NCI-H226 (cell line): Measurements from ENCODE around the gene KIF21B.
A peak's percentile ranks its signal among the peaks of the same experiment; 100 is the strongest.

ENCODE experiments used
- DNase-seq: peaks from one replicate; pipeline ENCODE4 v3.0.0-alpha.2; 2015

Gene KIF21B, protein sequence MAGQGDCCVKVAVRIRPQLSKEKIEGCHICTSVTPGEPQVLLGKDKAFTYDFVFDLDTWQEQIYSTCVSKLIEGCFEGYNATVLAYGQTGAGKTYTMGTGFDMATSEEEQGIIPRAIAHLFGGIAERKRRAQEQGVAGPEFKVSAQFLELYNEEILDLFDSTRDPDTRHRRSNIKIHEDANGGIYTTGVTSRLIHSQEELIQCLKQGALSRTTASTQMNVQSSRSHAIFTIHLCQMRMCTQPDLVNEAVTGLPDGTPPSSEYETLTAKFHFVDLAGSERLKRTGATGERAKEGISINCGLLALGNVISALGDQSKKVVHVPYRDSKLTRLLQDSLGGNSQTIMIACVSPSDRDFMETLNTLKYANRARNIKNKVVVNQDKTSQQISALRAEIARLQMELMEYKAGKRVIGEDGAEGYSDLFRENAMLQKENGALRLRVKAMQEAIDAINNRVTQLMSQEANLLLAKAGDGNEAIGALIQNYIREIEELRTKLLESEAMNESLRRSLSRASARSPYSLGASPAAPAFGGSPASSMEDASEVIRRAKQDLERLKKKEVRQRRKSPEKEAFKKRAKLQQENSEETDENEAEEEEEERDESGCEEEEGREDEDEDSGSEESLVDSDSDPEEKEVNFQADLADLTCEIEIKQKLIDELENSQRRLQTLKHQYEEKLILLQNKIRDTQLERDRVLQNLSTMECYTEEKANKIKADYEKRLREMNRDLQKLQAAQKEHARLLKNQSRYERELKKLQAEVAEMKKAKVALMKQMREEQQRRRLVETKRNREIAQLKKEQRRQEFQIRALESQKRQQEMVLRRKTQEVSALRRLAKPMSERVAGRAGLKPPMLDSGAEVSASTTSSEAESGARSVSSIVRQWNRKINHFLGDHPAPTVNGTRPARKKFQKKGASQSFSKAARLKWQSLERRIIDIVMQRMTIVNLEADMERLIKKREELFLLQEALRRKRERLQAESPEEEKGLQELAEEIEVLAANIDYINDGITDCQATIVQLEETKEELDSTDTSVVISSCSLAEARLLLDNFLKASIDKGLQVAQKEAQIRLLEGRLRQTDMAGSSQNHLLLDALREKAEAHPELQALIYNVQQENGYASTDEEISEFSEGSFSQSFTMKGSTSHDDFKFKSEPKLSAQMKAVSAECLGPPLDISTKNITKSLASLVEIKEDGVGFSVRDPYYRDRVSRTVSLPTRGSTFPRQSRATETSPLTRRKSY (N-terminal part only)

DNA sequence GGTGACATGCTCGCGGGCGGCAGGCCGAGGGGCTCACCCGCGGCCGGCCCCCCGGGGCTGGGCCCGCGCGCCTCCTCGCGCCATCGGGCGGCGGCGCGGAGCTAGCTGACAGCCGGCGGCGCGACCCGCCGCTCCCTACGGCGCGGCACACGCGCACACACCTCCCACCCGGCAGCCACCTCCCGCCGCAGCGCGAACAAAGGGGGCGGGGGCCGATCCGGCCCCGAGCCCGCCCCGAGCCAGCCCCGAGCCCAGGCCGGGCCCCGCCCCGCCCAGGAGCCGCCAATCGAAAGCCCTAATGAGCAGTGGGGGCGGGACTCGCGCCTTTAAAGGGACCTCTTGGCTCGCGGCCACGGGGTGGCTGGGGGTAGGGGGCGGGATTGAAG is at the start of gene KIF21B:
Gene KIF21B, minus strand, starts transcription at position 198 of the 386 bp plus-strand sequence. CDS start 331 bp downstream, outside the sequence.
- DNase-seq, result peak; percentile 61

DNA sequence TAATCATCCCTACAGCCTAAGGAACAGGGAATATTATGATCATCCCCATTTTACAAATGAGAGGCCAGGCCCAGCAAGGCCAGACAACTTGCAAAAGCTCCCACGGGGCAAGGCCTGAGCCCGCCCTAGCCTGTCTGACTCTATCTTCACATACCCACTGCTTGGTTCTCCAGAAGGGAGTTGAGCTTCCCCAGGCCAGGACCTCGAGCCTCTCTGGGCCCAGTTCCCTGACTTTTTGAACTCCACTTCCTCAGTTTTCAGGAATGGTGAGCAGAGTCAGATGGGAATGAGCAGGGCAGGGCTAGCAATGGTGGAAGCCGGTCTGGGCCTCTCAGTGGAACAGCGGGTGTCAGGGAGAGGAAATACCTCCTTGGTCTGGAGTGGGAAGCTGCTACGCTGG is 49.4 kb upstream of the KIF21B start:
- DNase-seq, result no peak

- no peak for DNase-seq
Observed at GRCh38 chr1:201072149-201072548, 48.6 kb upstream of the KIF21B start.

GRCh38 chr1:201069636-201070035 is 46.1 kb upstream of the KIF21B start:
- DNase-seq, result no peak

DNA sequence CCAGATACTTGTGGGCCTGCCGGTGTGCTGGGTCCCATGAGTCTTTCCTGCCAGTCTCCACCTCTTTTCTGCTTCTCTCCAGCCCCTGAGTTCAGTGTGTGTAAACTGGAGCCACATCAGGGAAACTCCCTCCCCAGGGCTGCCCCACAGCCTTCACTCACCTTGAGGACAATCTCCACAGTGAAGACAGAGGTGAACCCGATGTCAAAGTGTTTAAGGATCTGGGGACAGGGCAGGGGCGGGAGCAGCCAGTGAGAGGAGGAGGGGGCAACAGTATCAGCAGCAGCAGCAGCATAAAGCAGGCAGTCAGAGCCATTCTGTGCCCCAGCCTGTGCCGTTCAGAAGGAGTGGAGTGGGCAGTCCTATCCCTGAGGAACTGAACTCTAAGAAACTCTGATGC is 45.5 kb upstream of the KIF21B start:
- no peak for DNase-seq

GRCh38 chr1:201066986-201067385 is 43.5 kb upstream of the KIF21B start:
- no peak for DNase-seq

DNA sequence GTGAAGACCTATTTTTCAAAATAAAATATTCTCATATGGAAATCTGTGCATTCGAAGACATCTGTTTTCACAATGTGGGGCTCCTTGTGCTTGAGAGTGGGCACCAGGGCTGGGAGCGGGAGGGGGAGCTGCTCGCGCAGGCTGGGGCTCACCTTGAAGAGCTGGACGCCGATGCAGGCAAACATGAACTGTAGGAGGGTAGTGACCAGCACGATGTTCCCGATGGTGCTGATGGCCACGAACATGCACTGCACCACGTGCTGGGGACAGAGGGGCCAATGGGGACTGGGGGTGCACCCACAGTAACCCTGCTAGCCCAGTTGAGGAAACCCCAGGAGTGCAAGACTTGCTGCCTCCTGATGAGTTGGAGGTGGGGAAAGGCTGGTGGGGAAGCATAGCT is 42.2 kb upstream of the KIF21B start:
- DNase-seq, result no peak

GRCh38 chr1:201064806-201065205 is 41.3 kb upstream of the KIF21B start:
- no peak for DNase-seq

DNA sequence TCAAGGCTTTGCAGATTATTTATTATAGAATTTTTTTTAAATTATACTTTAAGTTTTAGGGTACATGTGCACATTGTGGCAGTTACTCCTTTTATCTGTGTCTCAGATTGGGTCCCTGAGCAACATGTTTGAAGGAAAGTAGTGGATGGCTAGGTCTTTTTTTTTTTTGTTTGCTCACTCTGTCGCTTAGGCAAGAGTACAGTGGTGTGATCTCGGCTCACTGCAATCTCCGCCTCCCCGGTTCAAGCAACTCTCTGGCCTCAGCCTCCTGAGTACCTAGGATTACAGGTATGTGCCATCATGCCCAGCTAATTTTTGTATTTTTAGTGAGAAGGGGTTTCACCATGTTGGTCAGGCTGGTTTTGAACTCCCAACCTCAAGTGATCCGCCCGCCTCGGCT is 39.6 kb upstream of the KIF21B start:
- DNase-seq, result no peak

GRCh38 chr1:201062511-201063091 is 39.1 kb upstream of the KIF21B start:
- no peak for DNase-seq

DNA sequence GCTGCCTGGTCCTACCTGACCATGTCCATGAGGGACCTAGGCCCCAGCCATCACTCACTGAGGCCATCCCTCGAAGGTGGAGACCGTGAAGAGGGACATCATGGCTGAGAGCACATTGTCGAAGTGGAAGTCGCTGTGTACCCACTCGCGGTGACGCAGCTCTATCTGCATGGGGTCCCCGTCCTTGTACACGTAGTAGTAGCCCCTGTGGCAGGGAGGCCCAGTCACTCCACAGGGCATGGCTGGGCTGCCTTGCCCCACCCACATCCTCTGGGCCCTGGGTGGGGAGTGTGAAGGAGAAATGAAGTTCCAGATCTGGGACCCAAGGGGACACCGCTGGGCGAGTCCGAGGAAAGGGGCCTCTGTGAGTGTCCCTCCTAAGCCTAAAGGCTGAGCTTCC is 38.4 kb upstream of the KIF21B start:
- DNase-seq, result no peak

DNA sequence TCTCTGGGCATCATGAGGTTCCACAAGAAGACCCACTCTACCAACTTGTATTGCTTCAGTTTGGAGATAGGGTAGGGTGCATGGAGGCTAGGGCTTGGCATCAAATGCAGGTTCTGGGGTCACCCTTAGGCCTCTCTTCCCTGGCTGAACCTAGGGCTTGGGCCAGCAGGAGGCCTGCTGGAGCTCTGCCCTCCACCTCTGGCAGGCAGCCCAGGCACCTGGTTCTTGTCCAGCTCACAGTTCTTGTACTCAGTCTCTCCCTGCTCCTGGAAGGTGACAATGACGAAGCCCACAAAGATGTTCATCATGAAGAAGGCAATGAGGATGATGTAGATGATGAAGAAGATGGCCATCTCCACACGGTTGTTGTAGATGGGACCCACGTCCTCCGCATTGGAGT is 37.5 kb upstream of the KIF21B start:
- DNase-seq, result no peak

- no peak for DNase-seq
Observed at GRCh38 chr1:201060586-201060985, 37.1 kb upstream of the KIF21B start.

GRCh38 chr1:201059871-201060555 is 36.5 kb upstream of the KIF21B start:
- DNase-seq, result peak; percentile 5

DNA sequence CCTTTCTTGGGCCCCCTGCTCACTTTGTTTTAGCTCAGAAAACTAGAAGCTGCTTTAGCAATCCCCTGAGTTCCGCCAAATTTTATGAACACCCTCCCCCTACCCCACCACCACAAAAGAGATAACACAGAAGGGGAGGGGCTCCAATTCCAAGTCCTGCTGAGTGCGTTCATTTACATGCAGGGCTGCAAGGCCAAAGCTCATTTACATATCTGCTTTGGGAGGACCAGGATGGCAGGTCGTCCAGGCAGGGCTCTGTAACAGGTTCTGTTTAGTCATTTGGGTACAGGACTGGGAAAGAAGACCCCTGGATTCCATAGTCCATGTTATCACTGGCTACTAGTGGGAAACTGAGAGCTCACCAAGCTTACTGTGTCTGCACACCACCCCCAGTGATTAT is 35.9 kb upstream of the KIF21B start:
- DNase-seq, result no peak

DNA sequence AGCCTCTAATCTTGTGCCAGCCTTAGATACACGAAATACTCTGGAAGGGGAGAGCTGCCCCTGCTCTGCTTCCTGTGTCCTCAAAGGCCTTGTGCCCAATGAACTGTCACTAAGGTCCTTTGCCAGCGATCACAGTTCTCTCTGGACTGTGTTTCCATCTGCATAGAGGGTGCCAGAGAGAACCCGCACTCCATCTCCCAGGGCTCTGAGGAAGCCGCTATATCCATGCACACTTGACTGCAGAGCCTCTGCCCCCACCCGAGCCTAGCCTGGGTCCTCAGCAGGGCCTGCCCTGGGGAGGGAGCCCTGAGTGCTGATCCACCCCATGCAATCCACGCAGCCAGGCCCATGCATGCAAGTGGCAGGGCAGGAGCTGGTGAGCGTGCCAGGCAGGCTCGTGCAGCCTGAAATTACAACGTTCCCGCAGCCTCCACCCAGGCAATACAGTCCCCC is 30.6 kb upstream of the KIF21B start:
- no peak for DNase-seq

DNA sequence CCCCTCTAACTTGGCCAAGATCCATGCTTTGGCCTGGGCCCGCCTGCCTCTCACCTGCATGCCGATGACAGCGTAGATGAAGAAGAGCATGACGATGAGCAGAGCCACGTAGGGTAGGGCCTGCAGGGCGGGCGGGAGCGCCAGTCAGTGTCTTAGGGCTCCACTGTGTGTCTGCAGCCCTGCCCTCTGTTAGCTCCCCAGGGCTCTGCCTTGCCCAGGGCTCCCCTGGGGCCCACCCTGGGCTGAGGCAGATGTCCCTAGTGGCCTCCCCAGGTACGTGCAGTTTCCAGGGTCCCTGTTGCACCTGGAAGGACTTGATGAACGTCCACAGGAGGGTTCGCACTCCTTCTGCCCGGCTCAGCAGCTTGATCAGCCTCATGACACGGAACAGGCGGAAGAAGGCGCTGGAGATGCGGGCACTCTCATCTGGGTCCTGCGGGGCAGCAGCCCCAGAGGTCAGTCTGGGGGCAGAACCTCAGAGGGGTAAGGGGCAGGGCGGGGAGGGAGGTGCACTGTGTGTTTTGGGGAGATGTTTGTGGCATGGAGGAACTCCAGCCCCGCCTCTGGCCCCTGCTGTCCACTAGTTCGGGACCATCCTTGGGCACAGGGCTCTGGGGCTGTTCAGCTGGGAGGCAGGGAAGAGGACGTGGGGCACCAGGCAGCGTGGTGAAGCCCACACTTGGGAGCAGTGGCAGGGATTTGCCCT is 29.8 kb upstream of the KIF21B start:
- no peak for DNase-seq

- DNase-seq, result no peak
Observed at GRCh38 chr1:201051399-201051798, 27.9 kb upstream of the KIF21B start.

DNA sequence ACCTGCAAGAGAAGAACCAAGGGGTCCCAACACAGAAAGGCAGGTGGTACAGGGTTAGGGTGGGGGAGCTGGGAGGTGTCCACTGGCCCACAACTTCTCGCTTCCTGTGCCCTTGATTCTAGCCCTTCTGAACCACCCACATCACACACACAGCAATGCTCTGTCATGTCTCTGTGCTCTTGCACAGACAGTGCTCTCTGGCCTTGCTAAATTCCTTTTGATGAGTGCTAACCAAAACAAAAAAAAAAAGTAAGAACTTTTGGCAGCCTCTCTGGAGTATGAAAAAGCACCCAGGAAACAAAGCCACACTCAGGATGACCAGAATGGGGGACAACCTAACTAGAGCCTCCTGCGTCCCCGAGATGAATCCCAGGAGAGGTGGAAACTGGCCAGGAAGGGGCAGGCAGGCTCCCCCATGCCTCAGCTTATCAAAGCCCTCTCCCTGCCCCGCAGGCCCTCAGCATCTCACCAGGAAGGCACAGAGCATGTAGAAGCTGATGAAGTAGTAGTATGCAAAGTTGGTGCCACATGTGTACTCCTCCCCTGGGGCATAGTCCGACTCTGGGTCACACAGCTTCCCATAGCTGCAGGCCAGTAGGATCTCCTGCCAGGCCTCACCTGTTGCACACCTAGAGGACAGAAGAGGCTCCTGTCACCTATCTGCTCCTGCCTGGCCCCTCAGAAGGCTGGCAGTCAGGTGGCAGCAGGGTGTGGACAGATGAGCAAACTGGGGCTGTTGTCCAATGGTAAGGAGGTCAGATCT is 27.2 kb upstream of the KIF21B start:
- no peak for DNase-seq

- DNase-seq, result no peak
Observed at GRCh38 chr1:201049248-201049831, 25.8 kb upstream of the KIF21B start.
